Kidney glomerular epithelial cell (primary cell): Measurements from ENCODE around the gene SNRPF.
A peak's percentile ranks its signal among the peaks of the same experiment; 100 is the strongest.

Experiments
- DNase-seq: peaks from one replicate; lab custom pipeline; 2025; lab: John Stamatoyannopoulos, UW

SNRPF gene

DNA sequence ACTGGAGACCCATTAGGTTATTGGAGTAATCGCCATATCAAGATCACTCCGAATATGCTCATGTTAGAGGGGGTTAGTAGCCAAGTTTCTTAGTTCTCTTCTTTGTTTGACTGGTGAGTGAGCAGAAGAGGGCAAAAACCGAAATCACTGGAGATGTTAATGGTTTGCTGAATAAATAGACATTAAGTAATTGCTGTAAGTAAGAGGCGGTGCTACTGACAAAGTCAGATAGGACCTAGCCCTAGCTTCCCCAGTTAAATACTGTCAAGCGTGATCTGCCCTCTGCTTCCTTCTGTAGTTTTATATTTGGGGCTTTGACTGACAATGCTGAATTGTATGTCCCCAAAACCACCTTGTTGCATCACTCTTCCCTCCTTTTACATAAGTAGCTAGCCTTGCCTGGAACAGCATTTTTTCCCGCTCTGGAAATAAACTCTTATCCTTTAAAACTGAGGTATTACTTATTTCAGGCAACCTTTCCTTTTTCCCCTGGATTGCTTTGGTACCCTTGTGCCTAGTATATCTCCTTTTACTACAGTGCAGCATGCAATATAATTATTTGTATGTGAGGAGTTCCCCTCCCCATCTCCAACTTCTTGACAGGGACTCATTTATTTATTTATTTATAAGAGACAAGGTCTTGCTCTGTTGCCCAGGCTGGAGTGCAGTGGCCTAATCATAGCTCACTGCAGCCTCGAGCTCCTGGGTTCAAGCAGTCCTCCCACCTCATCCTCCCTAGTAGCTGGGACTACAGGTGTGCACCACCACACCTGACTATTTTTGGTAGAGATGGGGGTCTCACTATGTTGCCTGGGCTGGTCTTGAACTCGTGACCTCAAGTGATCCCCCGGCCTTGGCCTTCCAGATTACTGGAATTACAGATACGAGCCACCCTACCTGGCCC is 1.4 kb downstream of the SNRPF start:
- no peak for DNase-seq

DNA sequence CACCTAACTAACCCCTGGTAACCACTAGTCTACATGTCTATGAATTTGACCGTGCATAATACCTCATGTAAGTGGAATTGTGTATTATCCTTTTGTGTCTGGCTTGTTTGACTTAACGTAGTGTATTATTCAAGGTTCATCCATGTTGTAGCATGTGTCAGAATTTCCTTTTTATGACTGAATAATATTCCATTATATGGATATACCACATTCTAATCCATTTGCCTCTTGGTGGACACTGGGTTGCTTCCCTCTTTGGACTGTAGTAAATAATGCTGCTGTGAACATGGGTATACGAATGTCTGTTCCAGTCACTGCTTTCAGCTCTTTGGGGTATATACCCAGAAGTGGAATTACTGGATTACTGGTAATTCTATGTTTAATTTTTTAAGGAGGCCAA is 3.3 kb downstream of the SNRPF start:
- no peak for DNase-seq

DNA sequence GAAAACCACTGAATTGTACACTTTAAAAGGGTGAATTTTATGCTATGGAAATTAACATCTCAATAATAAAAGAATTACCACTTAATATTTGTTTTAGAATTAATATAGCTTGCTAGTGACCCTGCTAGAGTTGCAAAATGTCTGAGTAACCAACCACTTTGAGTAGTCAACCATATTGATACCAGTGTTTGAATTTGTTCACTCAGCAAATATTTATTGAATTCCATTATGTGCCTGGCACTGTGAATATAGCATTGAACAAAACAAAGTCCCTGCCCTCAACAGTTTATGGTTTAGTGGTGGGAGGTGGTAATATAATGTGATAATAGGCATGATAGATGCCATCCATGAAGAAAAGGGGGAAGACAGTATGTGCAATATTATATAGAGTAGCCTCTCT is 4.6 kb downstream of the SNRPF start:
- DNase-seq: no peak

DNA sequence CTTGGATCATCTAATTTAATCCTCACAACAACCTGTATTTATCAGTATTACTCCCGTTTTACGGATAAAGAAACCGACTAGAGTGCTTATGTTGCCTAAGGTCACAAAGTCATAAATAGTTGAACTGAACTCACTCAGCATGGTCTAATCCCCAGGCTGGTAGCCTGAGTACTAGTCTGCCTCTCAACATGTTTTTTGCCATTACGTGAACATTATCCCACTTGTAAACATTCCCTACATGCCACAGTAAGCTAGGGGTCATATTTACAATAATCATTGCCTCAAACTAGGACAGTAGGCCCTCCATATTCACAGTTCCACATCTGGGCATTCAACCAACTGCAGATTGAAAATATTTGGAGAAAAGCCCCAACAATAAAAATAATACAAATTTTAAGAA is 12.1 kb downstream of the SNRPF start:
- no peak for DNase-seq

DNA sequence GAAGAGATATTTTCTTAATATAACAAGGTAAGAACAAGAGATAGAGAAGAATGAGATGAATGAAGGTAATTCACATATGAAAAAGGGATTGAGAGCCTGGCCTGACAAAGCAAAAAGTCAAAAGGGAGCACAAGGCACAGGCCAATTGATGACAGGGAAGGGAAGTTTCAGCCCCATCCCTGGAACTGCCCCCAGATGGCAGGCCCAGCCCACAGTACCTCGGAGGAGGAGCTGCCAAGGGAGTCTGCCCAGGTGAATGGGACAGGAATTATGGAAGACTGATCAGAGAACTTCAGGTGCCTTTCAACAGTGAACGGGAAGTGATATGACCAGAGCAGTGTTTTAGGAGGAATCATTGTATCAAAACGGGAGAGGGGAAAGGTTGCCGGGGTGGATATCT is 15.7 kb downstream of the SNRPF start:
- no peak for DNase-seq

DNA sequence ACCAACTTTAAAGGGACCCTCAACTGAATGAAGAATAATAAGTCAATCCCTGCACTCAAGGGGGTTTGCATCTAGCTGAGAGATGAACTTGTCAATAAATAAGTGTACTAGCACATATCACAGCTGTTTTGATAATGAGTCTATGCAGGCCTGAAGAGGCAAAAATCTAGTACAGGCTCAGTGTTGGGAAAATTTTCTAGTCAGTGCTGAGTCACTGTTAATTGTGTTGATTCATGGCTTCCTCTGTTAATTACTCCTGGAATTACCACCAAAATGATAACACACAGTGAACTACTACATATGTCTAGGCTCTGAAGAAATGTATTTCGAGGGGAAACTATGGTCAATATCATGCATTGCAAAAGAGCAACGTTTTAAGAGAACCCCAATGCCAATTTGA is 18.9 kb downstream of the SNRPF start:
- DNase-seq: peak; percentile 17

DNA sequence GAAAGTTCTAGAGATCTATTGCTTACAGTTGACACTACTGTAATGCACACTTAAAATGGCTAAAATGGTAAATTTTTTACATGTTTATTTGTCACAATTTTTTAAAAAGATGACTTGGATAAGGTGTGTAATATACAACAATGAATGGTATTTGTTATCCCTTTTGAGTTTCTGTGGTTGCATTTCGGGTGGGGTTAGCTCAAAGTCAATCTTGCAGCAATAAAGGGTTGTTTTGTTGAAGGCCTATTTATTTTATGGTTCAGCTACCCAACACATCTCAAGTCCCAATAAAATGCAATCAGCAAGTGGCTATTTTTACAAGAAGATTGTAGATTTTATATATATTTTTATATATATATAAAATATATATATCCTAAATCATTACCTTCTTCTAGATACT is 22.1 kb downstream of the SNRPF start:
- no peak for DNase-seq

DNA sequence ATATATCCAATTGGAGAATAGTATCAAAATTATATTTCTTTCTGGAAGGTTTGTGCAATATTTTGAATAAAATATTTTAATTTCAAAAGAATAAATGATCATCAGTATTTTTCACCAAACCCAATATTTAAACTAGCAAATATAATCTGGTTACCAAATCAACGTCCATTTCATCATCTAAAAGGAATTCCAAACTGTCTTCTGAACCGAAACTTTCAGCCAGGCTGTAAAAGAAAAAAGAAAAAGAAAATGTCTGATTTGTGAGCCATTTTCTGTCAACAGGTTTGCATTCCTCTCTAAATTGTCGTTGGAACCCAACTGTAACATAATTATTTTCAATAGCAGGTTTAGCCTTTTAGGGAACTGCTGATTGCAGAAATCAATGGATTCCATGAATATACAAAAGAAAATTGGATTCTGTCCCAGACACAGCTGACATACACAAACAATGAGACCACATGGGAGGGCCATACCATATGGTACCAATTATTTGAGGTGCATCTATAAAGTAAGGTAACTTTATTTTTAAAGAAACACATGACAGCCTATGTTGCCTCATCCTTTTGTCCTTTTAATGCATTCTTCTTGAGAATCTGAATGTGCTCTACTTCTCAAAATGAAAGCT is 22.7 kb downstream of the SNRPF start:
- no peak for DNase-seq

DNA sequence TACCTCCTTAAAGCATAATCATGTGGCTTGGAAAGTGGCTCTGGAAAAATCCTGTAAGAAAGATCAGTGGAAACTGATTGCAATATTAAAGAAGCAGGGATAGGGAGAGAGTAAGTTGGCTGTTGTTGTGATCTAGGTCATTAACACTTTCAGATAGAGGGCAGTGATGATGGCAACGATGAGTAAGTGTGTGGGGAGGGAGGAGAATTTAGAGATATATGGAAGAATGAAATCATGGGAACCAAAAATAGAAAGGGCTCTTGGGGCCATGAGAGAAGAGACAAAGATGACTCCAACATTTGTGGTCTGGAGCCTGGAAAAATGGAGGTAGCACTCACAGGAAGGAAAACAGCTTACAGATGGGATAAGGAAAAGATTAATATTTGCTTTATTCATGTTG is 23.3 kb downstream of the SNRPF start:
- DNase-seq: no peak

DNA sequence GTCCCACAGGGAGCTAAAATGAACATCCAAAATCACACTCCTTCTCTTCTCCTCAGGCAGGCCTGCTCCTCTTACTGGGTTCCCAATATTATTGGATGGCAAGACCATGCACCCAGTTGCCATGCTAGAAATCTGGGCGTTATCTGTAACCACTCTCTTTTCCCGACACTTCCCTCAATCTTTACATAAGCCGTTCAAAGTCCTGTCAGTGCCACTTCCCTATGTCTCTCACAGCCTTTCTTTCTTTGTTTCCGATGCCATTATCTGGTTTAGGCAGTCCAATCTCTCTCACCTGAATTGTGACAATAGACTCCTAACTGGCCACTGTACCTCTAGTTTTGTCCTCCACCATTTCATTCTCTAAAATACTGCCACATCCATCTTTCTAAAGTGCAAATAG is 24.1 kb downstream of the SNRPF start:
- DNase-seq: no peak

DNA sequence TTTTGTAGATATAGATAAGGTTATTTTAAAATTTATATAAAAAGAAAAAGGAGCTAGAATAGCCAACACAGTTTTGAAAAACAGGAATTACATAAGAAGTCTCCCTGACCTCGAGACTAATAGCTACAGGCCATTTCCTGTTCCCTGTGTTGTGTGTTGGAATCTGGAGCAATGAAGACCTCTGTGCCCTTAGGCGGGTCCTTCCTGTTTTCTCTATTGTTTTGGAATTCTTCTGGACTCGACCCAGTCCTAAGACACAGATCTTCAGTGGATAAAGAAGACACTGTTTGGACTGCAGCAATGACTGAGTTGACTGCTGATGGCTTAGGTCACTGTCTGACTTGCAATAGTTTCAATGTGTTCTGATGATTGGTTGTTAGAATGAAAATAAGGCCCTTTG is 26.2 kb downstream of the SNRPF start:
- no peak for DNase-seq

DNA sequence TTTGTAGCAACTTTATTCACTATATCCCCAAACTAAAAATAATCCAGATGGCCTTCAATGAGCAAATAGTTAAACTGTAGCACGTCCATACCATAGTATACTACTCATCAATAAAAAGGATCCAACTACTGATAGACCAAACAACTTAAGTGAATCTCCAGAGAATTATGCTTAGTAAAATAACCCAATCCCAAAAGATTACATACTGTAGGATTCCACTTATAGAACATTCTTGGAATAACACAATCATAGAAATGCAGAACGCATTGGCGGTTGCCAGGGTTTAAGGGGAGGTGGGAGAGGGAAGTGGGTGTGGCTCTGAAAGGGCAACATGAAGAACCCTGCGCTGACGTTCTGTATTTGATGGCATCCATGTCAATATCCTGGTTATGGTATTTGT is 28.6 kb downstream of the SNRPF start:
- DNase-seq: no peak

DNA sequence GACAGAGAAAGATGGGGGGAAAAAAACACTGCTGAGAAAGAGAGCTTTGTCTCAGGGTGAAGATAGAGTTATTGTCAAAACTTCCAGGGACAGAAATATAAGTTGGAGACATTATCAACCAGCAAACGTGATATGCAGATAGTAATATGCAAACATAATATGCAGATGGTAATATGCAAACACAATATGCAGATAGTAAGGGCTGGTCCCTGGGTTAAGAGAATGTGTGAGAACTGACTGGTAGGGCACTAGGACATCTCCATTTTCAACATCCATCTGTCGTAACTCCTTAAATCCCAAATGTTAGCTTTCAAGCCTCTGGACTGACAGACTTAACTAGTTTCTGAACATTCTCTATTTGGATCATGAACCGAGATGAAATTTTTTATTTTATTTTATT is 32.2 kb downstream of the SNRPF start:
- DNase-seq: no peak

DNA sequence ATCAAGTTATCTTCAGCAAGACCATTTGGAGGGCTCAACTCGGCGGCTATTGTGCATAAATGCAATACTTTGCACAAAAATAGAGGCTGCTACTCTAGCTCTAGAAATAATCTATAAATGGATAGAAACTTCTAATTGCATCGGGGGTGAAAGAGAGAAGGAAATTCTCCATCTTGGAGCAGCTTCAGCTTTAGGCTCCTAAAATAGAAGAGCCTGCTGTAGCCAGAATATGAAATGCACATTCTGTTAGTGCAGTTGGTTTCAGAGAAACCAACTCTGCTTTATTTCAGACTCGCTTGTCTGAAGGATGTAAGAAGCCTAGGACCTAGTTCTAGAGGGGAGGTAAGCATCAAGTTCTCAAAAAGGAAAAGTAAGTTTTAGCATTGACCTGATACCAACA is 38.1 kb downstream of the SNRPF start:
- no peak for DNase-seq

DNA sequence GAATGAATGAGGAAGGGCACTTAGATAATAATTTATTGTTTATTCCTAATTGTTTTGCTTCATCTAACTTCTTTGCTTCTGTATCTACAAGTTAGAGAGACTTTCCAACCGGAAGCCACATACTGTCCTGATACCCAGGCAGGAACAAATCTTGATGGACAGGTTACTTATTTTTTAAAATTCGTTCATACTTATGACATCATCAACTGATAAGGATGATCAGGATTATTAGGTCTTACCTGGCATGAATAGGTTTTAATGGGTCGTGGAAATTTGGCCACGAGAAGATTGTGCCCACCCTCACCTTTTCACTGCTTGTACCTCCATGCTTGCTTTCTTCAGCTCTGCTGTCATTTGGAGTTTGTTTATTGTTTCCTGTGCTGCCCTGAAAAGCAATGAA is 39.3 kb downstream of the SNRPF start:
- DNase-seq: no peak

DNA sequence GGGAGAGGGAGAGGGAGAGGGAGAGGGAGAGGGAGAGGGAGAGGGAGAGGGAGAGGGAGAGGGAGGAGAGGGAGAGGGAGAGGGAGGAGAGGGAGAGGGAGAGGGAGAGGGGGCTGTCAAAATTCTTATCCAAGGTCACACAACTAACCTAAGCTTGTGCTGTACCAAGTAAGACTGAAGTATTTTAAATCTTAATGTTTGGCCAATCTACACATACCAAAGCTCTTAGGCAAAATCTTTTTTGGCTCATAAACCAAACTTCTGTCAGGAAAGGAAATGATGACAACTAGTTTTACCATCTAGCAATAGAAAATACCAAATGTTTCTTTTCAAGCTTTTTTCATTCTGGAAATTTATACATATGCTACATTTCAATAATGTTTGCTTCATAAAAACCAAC is 49.8 kb downstream of the SNRPF start:
- no peak for DNase-seq

DNA sequence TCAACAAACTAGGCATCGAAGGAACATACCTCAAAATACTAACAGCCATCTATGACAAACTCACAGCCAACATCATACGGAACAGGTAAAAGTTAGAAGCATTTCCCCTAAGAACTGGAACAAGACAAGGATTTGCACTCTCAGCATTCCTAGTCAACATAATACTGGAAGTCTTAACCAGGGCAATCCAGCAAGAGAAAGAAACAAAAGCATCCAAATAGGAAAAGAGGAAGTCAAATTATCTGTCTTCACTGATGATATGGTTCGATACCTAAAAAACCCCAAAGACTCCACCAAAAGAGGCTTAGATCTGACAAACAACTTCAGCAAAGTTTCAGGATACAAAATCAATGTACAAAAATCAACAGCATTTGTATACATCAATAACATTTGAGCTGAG is 51.1 kb downstream of the SNRPF start:
- no peak for DNase-seq
